Lung (tissue), 16 donors: Measurements from ENCODE around the gene TOM1L1. TPM values are rescaled to one million over a fixed set of nuclear protein-coding genes. Genes with fewer than 3 reads are reported as not detected.

Experiments used
- ATAC-seq: fragments of 200-7000 bp; cut with Tn5 transposase; one replicate; pipeline ENCODE4 v1.9.1; 2020; ENCODE audit warnings: moderate number of reproducible peaks; ENCODE audit not compliant: insufficient read depth, low FRiP score
- DNase-seq, 3 donors: peaks; one replicate each; pipeline ENCODE4 v3.0.0-alpha.2; 2013 to 2017
- H3K27ac ChIP-seq, 2 donors: one replicate each; pipeline ENCODE4 v1.5.1; 2013; ENCODE audit warnings: mild to moderate bottlenecking in 2 of 2, moderate library complexity in 2 of 2, control low read depth in 1 of 2, inconsistent platforms in 1 of 2, low read depth in 1 of 2, low read length in 1 of 2
- H3K27me3 ChIP-seq, 3 donors: one replicate each; pipeline ENCODE4 v1.5.1; 2013; ENCODE audit warnings: low read length in 2 of 3; ENCODE audit not compliant: control insufficient read depth in 3 of 3, insufficient read depth in 3 of 3
- H3K36me3 ChIP-seq, 4 donors: one replicate each; pipeline ENCODE4 v1.5.1; 2013; ENCODE audit warnings: low read length in 4 of 4, mild to moderate bottlenecking in 1 of 4, moderate library complexity in 1 of 4; ENCODE audit not compliant: control insufficient read depth in 4 of 4, insufficient read depth in 4 of 4
- H3K4me1 ChIP-seq, 5 donors: one replicate each; pipeline ENCODE4 v1.5.1; 2013; ENCODE audit warnings: low read length in 5 of 5, mild to moderate bottlenecking in 2 of 5, moderate library complexity in 1 of 5; ENCODE audit not compliant: control insufficient read depth in 5 of 5, insufficient read depth in 5 of 5
- H3K4me3 ChIP-seq: one replicate; pipeline ENCODE4 v1.5.1; 2013; ENCODE audit warnings: mild to moderate bottlenecking, control low read depth, moderate library complexity
- H3K9ac ChIP-seq, 2 donors: one replicate each; pipeline ENCODE4 v1.5.1; 2013; ENCODE audit warnings: low read length in 2 of 2, control low read depth in 1 of 2; ENCODE audit not compliant: insufficient read depth in 1 of 2
- H3K9me3 ChIP-seq, 4 donors: one replicate each; pipeline ENCODE4 v1.5.1; 2013; ENCODE audit warnings: low read length in 3 of 4, mild to moderate bottlenecking in 1 of 4, moderate library complexity in 1 of 4; ENCODE audit not compliant: control insufficient read depth in 4 of 4, insufficient read depth in 3 of 4
- WGBS, 2 donors: extraction: QIAGEN DNeasy Blood & Tissue Kit; methylation state at CpG; one replicate each; pipeline ENCODE4 v1.1.7; 2013; 5-methylcytosine and 5-hydroxymethylcytosine counted together
- long read RNA-seq, 5 donors: transcript quantifications; one replicate each; lab custom pipeline, GENCODE V29; 2026
- polyA plus RNA-seq, 2 donors: library from polyadenylated mRNA; stranded (reverse); fragments of 200-250 nt; gene quantifications; one replicate each; pipeline ENCODE4 v1.2.1, GENCODE V29; 2013
- total RNA-seq, 2 donors: library from RNA; depleted of rRNA in 1 of 2; stranded (reverse); fragments of >200 nt in 1 of 2; gene quantifications; one replicate each; pipeline ENCODE4 v1.2.1, GENCODE V29; 2014 to 2021
- TF ChIP-seq, protein P1 (sequence below): IDR thresholded peaks from 2 replicates; pipeline ENCODE4 v1.5.1; 2012; ENCODE audit warnings: mild to moderate bottlenecking; ENCODE audit errors: control extremely low read depth, extremely low read depth
- donor health status: control.
- donor health status: control.
- donor health status: Bipolar disorder and iron deficiency.
- donor health status: healthy.
- donor health status: DM: yes; HTN: yes; CAD: no.

Gene TOM1L1, protein sequence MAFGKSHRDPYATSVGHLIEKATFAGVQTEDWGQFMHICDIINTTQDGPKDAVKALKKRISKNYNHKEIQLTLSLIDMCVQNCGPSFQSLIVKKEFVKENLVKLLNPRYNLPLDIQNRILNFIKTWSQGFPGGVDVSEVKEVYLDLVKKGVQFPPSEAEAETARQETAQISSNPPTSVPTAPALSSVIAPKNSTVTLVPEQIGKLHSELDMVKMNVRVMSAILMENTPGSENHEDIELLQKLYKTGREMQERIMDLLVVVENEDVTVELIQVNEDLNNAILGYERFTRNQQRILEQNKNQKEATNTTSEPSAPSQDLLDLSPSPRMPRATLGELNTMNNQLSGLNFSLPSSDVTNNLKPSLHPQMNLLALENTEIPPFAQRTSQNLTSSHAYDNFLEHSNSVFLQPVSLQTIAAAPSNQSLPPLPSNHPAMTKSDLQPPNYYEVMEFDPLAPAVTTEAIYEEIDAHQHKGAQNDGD
- 10 to 100 TPM; 36.4 to 39.1 TPM for total RNA-seq
- polyA plus RNA-seq: 10 to 100 TPM; 12.2 to 19.9 TPM
- long read RNA-seq, donor 1, partial matches to known transcripts: 70 of 80 reads
- long read RNA-seq, donor 1, other reads (novel, unspliced or antisense): 0 of 80 reads
- long read RNA-seq, donor 2, partial matches to known transcripts: 10 of 21 reads
- long read RNA-seq, donor 2, other reads (novel, unspliced or antisense): 7 of 21 reads
- long read RNA-seq, donor 3, partial matches to known transcripts: 7 of 20 reads
- long read RNA-seq, donor 3, other reads (novel, unspliced or antisense): 8 of 20 reads
- long read RNA-seq, donor 4, partial matches to known transcripts: 13 of 20 reads
- long read RNA-seq, donor 4, other reads (novel, unspliced or antisense): 7 of 20 reads
- long read RNA-seq, donor 5, partial matches to known transcripts: 12 of 21 reads
- long read RNA-seq, donor 5, other reads (novel, unspliced or antisense): 0 of 21 reads

DNA sequence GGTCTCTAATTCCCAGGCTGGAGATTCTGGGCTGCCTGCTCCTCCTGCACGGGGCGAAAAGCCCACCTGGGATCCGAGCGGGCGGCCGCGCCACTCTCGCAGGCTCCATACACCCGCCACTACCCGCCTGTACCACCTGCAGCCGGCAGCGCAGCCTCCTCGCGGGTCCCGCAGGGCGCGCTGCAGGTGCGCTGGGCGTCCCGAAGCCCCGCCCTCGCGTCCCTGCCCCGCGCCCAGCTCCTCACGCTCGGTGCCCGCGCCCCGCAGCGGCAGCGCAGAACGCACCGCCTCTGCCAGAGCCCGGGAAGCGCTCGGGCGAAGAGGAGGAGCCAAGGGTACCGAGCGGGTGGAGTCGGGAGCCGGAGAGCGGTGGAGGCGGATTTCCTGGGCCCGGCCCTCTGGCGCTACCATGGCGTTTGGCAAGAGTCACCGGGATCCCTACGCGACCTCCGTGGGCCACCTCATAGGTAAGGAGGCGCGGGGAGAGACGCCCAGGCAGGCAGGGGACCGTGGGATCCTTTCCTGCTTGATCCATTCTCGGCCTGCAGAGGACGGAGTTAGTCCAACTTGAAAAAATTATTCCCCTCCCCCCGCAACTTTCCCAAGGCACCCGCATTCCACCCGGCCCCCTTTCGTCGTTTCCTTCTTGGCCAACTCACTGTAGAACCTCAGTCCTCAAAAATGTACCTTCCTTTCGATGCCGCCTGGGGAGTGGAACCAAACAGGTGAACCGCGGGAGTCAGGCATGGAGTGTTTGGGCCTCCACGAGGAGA, at the start of gene TOM1L1:
Gene TOM1L1 (plus strand): TSS at position 396 of the 773 bp plus-strand sequence. CDS start 14 bp downstream, at position 410.
- whole genome bisulfite sequencing, 2 donors: 3 to 5% methylated on average over 61 to 67 of the region's 67 CpGs
- ATAC-seq: peak; percentile 90
- Histone ChIP-seq H3K36me3 (no peaks in the 10 kb centered on the region), H3K27me3 (peaks cover 0 to 21% (median 17%) of the 10 kb centered on the region in 3 donors), H3K4me3 (peak within 1 kb of the TSS; percentile 61), H3K9me3 (no peaks in the 10 kb centered on the region), H3K9ac (peak within 1 kb of the TSS; percentile 58 to 61), H3K4me1 (peaks cover 0 to 5% (median 4%) of the 10 kb centered on the region in 5 donors), H3K27ac (peak within 1 kb of the TSS; percentile 17 to 82)
- DNase-seq: peak; percentile 56 to 80 (median 77)
- TF ChIP-seq, protein P1, sequence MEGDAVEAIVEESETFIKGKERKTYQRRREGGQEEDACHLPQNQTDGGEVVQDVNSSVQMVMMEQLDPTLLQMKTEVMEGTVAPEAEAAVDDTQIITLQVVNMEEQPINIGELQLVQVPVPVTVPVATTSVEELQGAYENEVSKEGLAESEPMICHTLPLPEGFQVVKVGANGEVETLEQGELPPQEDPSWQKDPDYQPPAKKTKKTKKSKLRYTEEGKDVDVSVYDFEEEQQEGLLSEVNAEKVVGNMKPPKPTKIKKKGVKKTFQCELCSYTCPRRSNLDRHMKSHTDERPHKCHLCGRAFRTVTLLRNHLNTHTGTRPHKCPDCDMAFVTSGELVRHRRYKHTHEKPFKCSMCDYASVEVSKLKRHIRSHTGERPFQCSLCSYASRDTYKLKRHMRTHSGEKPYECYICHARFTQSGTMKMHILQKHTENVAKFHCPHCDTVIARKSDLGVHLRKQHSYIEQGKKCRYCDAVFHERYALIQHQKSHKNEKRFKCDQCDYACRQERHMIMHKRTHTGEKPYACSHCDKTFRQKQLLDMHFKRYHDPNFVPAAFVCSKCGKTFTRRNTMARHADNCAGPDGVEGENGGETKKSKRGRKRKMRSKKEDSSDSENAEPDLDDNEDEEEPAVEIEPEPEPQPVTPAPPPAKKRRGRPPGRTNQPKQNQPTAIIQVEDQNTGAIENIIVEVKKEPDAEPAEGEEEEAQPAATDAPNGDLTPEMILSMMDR: no peak

DNA sequence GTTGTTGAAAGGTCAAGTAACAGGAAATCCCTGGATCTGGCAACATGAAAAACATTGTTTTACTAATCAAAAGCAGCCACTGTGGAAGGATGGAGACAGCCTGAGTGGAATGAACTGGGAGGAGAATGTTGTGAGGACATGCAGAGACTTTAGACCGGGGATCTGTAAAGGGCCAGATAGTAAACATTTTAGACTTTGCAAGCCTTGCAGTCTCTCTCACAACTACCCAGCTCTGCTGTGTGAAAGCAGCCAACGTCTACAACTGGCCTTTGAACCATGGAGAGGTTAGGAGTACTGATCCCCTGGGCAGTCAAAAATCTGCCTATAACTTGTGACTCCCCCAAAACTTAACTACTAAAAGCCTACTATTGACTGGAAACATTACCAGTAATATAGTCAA, 41.5 kb upstream of the TOM1L1 start:
- TF ChIP-seq, protein P1: no peak
- H3K4me3 ChIP-seq: no peak overlapping the region
- 55 to 71% methylated on average over 2 of the region's 2 CpGs for WGBS, 2 donors

DNA sequence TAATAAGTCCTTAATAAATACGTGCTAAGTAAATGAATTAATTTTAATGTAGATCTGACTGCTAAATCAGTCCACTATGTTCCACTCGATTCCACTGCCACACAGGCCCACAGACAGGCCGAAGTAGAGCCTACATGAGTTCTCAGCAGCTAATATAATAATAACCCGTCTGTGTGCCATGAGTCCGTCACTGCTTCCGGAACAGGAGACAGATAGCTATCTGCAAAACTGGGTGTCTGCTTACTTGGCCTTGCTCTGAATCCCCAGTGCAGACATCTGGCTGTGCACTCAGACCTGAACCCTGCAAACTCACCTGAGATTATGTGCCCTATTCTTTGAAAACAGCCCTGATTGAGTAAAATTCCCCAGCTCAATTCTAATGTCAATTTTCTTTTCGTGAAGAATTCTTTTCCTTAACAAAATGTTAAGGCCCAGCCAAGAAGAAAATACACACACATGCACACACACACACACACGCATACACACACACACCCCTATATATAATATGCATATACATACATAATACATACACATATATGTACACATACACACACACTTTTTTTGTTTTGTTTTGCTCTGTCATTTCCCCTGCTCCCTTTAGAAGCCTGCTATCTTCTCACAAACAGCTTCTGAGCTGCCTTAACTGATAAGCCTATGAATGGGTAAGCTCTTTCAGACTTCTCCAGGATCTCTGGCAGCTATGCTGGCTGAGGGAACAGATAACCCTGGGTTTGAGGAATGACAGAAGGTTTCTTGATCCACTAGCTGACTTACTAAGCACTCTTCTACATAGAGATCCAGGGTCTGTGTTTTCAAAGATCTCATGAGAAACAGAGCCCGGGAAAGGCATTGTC, 39.8 kb upstream of the TOM1L1 start:
- Histone ChIP-seq H3K4me3 (peak overlapping the region; percentile 9), H3K4me1 (peaks cover 0 to 7% (median 0%) of the 10 kb centered on the region in 5 donors), H3K9me3 (no peaks in the 10 kb centered on the region), H3K36me3 (no peaks in the 10 kb centered on the region), H3K9ac (no peak overlapping the region), H3K27me3 (no peaks in the 10 kb centered on the region), H3K27ac (no peak overlapping the region)
- WGBS, 2 donors: 88 to 89% methylated on average over 9 of the region's 9 CpGs
- DNase-seq: no peak
- TF ChIP-seq, protein P1: no peak
- ATAC-seq: no peak

More for the DNA sequence above, 41.5 kb upstream of the TOM1L1 start:
- H3K9ac ChIP-seq: no peak overlapping the region
- ATAC-seq (no peak), DNase-seq (no peak)
- H3K36me3 ChIP-seq: no peaks in the 10 kb centered on the region
- no peaks in the 10 kb centered on the region for H3K9me3 ChIP-seq
- H3K4me1 ChIP-seq: peaks cover 0 to 6% (median 0%) of the 10 kb centered on the region in 5 donors
- no peak overlapping the region for H3K27ac ChIP-seq
- H3K27me3 ChIP-seq: no peaks in the 10 kb centered on the region
